HG03064 (cell line): ENCODE measurements around the gene OR2T34.
A peak's percentile ranks its signal among the peaks of the same experiment; 100 is the strongest.
"Not testable (repeated sequence)": the region's sequence is repeated elsewhere in the genome, so short reads cannot be mapped to it uniquely, and the experiment has no call there.

Experiments used
- ATAC-seq: cut with Tn5 transposase; IDR thresholded peaks from one replicate; pipeline ENCODE4 v1.9.1; 2021; ENCODE audit warnings: low read depth; ENCODE audit not compliant: unreplicated experiment

OR2T34 gene, protein sequence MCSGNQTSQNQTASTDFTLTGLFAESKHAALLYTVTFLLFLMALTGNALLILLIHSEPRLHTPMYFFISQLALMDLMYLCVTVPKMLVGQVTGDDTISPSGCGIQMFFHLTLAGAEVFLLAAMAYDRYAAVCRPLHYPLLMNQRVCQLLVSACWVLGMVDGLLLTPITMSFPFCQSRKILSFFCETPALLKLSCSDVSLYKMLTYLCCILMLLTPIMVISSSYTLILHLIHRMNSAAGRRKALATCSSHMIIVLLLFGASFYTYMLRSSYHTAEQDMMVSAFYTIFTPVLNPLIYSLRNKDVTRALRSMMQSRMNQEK

DNA sequence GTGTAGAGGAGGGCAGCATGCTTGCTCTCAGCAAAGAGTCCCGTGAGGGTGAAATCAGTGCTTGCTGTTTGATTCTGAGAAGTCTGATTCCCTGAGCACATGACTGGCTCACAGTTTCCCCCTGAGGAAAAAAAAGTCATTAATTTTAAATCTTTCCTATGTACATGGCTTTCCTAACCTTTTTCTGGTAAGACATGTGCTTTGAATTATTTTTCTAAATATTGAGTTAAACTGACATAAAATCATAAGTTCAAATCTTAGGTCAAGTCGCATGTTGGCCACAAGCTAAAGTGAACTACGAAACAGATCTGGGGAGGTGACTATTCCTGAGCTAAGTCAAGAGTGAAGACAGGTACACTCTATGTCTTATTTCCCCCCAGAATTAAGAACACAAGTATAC, at the start of gene OR2T34:
Gene OR2T34 (minus strand): TSS at position 101 of the 400 bp plus-strand sequence. CDS start 0 bp downstream, at position 101.
- not testable (repeated sequence) for ATAC-seq

DNA sequence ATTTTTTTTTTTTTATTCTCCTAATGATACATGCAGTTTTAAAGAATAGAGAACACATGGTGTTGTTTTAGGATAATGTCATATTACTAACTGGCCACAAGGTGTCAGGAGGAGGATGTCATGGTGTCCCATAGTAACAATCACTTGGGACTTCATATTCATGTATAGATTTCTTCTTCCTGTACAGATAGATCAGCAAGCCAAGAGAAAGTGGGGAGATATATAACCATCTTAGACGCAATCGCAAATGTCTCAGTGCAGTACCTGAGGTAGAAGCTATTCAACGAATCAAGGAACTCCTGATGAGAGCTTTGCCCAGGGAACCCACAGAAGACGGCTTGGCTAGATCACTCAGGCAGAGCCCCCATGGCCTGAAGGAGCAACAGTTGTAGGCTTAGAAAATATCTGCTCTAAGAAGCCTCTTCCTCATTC, 48.0 kb upstream of the OR2T34 start:
- peak; percentile 84 for ATAC-seq

DNA sequence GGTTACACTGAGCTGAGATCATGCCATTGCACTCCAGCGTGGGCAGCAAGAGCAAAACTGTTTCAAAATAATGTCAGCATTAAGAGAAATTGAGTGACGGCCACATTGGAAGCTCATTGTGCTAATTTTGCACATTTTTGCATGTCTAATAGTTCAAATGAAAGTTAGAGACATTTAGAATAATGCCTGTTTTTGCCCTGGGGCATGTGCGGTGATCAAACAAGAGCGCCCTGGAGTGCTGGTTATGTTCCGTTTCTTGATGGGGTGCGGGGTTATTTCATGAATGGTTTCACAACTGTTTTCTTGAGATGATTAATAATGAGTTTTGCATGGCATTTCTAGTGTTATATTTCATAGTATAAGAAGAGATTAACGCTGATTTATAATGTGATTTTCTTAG, 47.2 kb upstream of the OR2T34 start:
- no peak for ATAC-seq

DNA sequence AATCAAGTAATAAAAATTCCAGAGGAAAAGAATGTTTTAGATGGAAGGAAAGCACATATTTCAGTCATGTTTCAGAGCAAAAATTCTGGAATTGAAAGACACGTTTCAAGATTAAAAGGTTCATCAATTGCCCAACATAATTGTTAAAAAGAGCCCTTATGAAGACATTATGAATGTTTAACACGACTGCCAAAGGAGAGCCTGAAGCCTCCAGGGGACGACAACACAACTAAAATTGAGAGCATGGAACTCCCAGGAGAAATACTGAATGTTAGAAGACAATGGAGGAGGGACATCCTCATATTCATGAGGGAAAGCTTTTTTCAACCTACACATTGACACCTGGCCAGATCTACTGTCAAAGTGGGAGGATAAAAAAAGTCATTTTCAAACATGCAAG, 44.3 kb upstream of the OR2T34 start:
- ATAC-seq, result no peak

DNA sequence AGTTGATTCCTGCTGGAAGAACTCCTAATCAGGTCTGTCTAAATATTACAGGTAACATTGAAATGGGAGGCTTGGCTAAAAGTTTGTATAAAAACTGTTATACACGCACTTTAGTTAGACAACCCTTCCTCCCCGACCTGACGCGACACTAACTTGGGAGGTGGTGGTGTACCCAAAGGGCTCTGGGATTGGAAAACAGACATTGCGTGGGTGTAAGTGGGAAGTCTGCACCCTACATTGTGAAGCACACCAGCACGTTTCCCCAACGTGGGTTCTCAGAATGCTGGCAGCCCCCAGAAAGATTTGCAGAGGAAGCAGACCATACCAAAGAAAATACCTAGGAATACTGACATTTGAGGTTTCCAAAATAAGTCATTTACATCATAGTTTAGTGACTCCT, 43.6 kb upstream of the OR2T34 start:
- ATAC-seq, result no peak

DNA sequence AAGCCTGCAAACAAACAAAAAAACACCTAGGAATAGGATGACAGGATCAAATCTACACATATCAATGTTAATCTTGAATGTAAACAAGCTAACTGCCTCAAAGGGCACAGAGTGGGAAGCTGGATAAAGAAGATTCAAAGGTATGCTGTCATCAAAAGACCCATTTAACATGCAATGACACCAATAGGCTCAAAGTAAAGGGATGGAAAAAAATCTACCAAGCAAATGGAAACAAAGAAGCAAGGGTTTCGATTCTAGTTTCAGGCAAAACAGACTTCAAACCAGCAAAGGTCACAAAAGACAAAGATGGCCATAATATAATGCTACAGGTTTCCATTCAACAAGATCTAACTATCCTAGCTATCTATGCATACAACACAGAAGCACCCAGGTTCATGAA, 39.2 kb upstream of the OR2T34 start:
- ATAC-seq, result no peak

DNA sequence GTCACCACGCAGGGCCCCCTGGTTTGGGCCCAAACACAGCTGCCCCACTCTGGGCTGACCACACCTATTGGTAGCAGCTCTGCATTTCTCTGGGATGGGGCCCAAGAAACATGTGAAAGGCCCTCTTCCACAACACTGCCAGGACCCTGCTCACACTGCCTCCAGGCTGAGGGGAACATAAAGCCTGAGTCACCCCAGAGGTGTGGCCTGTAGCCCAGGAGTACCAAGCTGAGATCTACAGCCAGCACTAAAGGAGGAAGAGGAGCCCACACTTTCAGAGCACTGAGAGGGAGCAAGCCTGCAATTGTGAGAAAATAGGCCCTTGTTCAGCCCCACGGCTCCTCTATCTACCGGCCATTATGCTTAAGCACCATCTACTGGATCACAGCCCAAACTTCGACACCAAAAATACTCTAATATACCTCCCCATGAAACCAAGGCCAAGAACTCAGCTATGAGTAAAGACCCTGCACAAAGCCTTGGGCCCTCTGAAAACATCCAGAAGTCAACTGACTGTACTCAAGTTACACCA, 37.4 kb upstream of the OR2T34 start:
- ATAC-seq, result no peak

DNA sequence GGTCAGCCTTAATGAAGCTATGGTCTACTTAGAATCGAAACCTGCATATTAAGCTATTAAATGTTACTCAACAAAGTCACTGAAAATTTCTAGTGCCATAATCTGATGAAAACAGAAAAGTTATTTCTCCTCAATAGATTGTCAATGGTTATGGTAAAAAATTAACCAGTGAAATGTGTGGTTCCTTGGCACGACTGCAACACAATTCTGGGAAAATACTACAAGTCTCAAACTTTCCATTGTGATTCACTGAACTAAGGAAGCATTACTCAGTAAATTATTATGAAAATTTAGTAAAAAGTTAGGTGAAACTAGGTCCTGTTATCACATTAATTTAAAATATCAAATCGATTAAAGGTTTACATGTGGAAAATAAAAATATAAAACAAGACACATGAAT, 35.7 kb upstream of the OR2T34 start:
- no peak for ATAC-seq

DNA sequence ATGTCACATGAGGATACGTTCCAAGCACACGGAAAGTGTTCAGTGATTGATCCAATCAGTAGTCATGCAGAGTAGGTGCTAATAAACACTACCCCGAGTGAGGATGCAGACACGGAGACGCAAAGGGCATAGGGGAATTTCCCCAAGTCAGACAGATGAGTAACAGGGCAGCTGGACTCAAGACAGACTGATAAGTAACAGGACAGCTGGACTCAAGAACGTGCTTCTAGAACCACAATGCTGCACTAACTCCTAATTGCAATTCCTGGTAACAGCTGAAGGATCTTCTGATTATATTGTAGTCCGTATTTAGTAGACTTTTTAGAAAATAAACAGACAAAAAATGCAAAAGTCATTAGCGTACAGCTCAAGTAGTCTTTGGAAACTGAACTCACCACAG, 24.8 kb upstream of the OR2T34 start:
- no peak for ATAC-seq

DNA sequence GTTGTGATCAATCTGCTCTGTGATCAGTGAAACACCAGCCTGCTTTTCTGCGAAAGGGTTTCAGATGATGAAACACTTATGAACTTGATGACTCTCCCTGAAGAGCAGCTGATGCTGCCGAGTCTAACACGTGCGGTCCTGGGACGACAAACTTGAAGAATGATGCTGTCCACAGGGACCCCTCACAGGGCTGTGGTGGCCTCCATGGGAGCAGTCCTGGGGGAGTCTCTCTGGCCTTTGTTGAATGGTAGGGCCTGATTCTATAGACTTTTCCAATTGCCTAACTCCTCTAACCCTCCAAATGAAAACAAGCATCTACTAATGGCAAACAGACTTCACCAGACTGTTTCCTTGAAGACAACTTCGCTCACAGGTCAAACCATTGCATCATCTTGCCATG, 23.0 kb upstream of the OR2T34 start, which contains the start of gene OR2T10:
Gene OR2T10 (minus strand): TSS at position 112 of the 400 bp plus-strand sequence. CDS start 3,932 bp downstream, outside the sequence.
- ATAC-seq, result no peak

DNA sequence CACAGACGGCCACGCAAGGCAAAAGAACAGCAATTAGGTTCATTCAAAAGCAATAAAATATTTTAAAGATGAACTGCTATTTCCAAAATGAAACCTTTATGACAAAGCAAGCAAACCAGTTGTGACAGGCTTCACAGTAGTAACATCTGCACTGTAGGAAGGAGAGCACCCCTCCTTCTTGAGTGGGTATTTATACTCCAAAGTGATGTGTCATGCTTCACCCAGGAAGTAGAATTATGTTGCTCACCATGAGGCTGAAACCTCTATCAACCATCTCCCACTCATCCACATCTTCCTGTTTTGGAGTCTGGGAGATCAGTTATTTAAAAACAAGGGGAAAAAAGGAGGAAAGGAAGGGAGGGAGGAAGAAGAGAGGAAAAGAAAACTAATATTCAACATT, 22.1 kb upstream of the OR2T34 start:
- no peak for ATAC-seq

DNA sequence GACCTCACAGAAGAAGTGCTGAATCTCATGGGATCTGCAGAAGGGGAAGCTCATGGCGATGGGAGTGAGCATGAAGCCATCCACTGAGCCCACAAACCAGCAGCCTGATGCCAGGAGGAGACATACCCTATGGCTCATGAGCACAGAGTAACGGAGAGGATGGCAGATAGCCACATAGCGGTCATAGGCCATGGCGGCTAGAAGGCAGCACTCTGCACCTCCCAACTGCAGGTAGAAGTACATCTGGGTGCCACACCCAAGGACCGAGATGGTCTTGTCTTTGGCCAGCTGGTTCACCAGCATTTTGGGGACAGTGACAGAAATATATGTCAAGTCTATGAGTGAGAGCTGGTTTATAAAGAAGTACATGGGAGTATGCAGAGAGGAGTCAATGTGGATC, 18.7 kb upstream of the OR2T34 start:
- no peak for ATAC-seq

DNA sequence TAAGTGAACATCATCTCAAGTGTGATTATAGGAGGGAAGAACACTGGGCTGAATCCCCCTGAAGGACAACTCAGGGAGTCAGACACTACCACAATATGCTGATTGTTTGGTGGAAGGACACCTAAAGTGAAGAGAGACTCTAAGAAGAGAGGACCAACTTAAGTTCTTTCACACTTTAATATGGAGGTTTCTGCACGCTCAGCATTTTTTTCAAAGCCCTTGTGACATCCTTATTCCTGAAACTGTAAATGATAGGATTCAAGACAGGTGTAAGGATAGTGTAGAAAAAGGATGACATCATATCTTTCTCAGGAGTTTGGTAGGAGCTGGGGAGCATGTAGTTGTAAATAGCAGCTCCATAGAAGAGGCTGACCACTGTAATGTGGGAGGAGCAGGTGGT, 18.1 kb upstream of the OR2T34 start:
- no peak for ATAC-seq

DNA sequence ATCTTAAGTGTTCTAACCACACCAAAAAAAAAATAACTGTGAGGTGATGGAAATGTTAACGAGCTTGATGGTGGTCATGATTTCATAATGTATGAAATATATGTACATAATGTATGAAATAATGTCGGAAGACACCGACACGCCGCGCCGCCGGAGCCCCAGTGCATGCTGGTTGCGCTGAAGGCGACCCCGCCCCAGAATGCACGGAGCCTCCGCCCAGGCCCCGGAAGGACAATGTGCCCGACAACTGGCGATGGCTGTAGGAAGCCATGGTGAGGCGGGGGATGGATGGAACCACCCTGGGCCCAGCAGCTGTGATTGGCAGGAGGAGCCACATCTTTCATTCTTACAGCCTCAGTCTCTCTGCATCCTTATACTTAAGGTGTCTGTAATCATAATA, 15.5 kb upstream of the OR2T34 start:
- no peak for ATAC-seq

DNA sequence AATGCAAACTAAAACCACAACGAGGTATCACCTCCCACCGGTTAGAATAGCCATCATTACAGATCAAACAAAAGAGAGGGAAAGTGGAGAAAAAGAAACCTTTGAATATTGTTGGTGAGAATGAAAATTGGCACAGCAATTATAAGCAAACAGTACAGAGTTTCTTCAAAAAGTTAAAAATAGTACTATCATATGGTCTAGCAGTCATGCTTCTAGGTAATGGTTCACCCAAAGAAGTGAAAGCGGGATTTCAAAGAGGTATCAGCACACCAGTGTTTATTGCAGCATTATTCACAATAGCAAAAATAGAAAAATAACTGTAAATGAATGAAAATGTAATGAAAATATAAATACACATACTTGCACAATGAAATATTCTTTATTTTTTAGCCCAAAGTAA, 14.8 kb upstream of the OR2T34 start:
- ATAC-seq, result no peak

DNA sequence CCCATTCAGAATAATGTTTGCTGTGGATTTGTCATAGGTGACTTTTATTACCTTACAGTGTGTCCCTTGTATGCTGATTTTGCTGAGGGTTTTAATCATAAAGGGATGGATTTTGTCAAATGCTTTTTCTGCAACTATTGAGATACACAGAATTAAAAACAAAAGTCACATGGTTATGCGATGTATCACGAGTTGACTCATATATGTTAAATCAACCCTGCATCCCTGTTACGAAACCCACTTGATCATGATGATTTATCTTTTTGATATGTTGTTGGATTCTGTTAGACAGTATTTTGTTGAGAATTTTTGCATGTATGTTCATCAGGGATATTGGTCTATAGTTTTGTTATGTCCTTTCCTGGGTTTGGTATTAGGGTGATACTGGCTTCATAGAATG, 10.7 kb upstream of the OR2T34 start:
- ATAC-seq, result no peak

DNA sequence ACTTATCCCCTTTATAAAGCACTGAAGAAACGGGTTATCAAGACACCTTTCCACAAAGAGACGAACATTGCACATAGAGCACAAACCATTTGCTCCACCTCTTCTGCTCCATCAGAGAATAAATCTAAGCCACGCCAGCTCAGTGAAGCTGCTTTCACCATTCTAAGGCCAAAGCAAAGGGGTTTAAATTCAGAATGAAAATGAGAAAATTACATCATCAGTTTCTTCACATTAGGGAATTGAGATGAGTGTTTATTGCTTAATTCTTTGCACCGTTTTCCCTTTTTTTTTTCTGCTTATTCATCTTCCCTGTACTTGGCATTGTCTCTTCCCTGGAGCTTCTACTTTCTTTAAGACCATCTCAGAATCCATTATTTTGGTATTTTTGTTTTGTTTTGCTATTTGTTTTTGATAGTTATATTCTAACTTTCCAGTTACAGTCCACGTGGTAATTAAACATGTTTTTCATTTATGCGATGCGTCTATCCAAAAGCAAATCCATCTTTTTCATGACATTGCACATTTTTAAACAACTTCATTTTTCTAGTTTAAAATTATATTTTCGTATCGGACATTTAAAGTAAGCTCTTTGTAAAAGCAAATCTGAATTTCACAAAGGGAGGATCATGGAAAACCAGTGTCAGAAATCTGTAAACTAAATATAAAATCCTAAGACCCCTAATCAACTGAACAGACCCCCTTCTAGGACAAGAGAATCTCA, 1.9 kb upstream of the OR2T34 start:
- ATAC-seq, result no peak

DNA sequence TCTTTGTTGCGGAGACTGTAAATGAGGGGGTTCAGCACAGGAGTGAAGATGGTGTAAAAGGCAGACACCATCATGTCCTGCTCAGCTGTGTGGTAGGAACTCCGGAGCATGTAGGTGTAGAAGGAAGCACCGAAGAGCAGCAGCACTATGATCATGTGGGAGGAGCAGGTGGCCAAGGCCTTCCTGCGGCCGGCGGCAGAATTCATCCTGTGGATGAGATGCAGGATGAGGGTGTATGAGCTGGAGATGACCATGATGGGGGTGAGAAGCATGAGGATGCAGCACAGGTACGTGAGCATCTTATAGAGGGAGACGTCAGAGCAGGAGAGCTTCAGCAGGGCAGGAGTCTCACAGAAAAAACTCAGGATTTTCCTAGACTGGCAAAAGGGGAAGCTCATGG, 701 bp downstream of the OR2T34 start:
- ATAC-seq, result not testable (repeated sequence)

DNA sequence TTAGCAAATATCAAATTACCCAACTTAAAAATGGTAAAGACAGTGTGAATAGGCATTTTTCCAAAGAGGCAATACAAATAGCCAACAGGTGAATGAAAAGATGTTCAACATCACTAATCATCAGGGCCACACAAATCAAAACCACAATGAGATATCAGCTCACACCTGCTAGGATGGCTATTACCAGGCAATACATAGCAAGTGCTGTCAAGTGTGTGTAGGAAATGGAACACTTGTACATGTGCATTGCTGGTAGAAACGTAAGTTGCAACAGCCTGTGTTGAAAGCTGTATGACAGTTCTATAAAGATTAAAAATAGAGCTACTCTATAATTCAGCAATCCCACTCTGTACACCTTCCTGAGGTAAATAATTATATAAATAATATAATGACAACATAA, 2.5 kb downstream of the OR2T34 start:
- ATAC-seq, result peak; percentile 92

DNA sequence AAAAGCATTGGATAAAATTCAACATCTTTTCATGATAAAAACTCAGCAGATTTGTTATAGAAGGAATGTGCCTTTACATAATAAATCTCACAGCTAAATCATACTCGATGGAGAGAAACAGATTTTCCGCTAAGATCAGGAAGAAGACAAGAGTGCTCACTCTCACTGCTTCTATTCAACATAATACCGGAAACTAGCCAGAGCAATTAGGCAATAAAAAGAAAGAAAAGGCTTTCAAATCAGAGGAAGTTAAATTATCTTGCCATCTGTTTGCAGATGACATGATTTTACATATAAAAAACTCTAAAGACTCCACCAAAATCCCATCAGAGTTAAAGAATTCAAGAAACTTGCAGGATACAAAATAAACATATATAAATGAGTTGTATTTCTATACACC, 3.7 kb downstream of the OR2T34 start:
- not testable (repeated sequence) for ATAC-seq

DNA sequence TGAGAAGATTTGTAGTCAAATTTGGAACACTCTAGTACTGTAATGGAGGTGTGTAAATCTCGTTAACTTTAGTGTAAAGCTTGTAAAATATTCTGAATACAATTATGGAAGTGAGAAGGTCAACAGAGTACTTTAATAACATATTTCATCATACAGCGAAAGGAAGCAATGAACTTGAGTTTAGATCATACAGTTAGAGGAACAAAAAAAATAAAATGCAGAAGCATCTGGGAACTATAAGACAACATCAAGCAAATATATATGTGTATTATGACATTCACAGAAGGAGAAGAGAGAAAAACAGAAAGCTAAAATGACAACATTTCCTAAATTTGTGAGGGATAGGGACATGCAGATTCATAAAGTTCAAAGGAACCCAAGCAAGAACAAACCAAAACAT, 5.5 kb downstream of the OR2T34 start:
- ATAC-seq, result not testable (repeated sequence)
